ENCODE results near the gene SFMBT1. TPM values are rescaled to one million over a fixed set of nuclear protein-coding genes. Genes with fewer than 3 reads are reported as not detected.

The SFMBT1 gene
- total RNA-seq, 1 donor from 2014 or later = 9.8 TPM

GRCh38 chr3:52971895-52972294 is 74.0 kb downstream of the SFMBT1 start:
- Mint-ChIP-seq H3K27ac (no peak overlapping the region), H3K4me1 (ENCODE audit: unreplicated experiment) (no peaks in the 10 kb centered on the region), H3K9me3 (no peaks in the 10 kb centered on the region), H3K4me3 (no peak overlapping the region), H3K27me3 (no peaks in the 10 kb centered on the region), H3K36me3 (peaks cover 3% of the 10 kb centered on the region)
- DNase-seq (ENCODE audit: extremely low spot score, unreplicated experiment) = no peak
- no peak for TF ChIP-seq CTCF (conservative IDR thresholded peaks at IDR 0.05)

DNA sequence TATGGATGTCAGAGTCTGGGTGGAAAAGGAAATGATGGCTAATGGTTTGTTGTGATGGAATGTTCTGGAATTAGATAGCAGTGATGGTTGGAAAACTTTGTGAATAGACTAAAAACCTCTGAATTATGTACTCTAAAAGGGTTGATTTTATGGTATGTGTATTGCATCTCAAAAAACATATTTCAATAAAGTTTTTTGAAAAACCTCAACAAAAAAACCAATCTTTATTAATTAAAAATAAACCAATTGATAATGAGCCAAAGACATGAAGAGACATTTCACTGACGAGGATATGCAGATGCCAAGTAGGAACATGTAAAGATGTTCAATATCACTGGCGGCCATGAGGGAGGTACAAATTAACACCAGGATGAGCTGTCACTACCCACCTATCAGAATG is 78.5 kb downstream of the SFMBT1 start:
- Mint-ChIP-seq H3K9me3 (no peaks in the 10 kb centered on the region), H3K36me3 (peaks cover 14% of the 10 kb centered on the region), H3K4me3 (no peak overlapping the region), H3K4me1 (ENCODE audit: unreplicated experiment) (no peaks in the 10 kb centered on the region), H3K27ac (no peak overlapping the region), H3K27me3 (no peaks in the 10 kb centered on the region)
- no peak for DNase-seq (ENCODE audit: extremely low spot score, unreplicated experiment)
- TF ChIP-seq CTCF (conservative IDR thresholded peaks at IDR 0.05) = no peak

DNA sequence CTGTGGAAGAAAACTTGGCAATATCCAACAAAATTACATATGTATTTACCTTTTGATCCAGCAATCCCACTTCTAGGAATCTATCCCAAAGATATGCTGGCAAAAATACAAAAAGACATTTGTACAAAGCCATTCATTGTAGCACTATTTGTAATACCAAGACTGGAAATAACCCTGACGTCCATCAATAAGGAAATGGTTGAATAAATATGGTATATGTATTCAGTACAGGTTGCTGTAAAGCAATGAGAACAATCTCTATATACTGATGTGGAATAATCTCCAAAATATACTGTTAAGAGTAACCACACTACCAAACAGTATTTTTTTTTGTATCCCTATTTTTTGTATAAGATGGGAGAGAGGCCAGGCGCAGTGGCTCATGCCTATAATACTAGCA is 83.7 kb downstream of the SFMBT1 start:
- Mint-ChIP-seq H3K36me3 (peaks cover 14% of the 10 kb centered on the region), H3K9me3 (no peaks in the 10 kb centered on the region), H3K27ac (no peak overlapping the region), H3K4me1 (ENCODE audit: unreplicated experiment) (no peaks in the 10 kb centered on the region), H3K27me3 (no peaks in the 10 kb centered on the region), H3K4me3 (no peak overlapping the region)
- DNase-seq (ENCODE audit: extremely low spot score, unreplicated experiment) = no peak
- no peak for TF ChIP-seq CTCF (conservative IDR thresholded peaks at IDR 0.05)

- DNase-seq (ENCODE audit: extremely low spot score, unreplicated experiment) = no peak
- Mint-ChIP-seq H3K4me3 (no peak overlapping the region), H3K27me3 (no peaks in the 10 kb centered on the region), H3K9me3 (no peaks in the 10 kb centered on the region), H3K36me3 (peaks cover 12% of the 10 kb centered on the region), H3K4me1 (ENCODE audit: unreplicated experiment) (no peaks in the 10 kb centered on the region), H3K27ac (no peak overlapping the region)
- peak; percentile 31 for TF ChIP-seq CTCF (conservative IDR thresholded peaks at IDR 0.05)
These were observed 86.1 kb downstream of the SFMBT1 start for GRCh38 chr3:52959773-52960172.

- Mint-ChIP-seq H3K4me3 (no peak overlapping the region), H3K9me3 (no peaks in the 10 kb centered on the region), H3K4me1 (ENCODE audit: unreplicated experiment) (peaks cover 3% of the 10 kb centered on the region), H3K36me3 (no peaks in the 10 kb centered on the region), H3K27me3 (no peaks in the 10 kb centered on the region), H3K27ac (no peak overlapping the region)
- TF ChIP-seq CTCF (conservative IDR thresholded peaks at IDR 0.05) = no peak
- DNase-seq (ENCODE audit: extremely low spot score, unreplicated experiment) = no peak
These were observed 106.3 kb downstream of the SFMBT1 start for GRCh38 chr3:52939600-52939999.

Measured in type B pancreatic cell (in vitro differentiated cells).